Body of pancreas (tissue), 4 donors: ENCODE results near the gene CEP112. TPM values are rescaled to one million over a fixed set of nuclear protein-coding genes. Genes with fewer than 3 reads are reported as not detected.
"Not testable (repeated sequence)": the region's sequence is repeated elsewhere in the genome, so short reads cannot be mapped to it uniquely, and the experiment has no call there.

Experiments used
- ATAC-seq: fragments of 150-250 bp; one replicate; pipeline ENCODE4 v1.9.1; 2016
- DNase-seq, 4 donors: peaks; one replicate each; pipeline ENCODE4 v3.0.0-alpha.2; 2019
- H3K27ac ChIP-seq, 4 donors: fragments of 200-600 bp; sonication (generic); 1 replicate in 3 of 4; 2 replicates in 1 of 4; pipeline versions ENCODE4 v1.5.1 to v1.6.1; 2016 to 2019; ENCODE audit warnings: mild to moderate bottlenecking in 1 of 4, mixed read lengths in 1 of 4, moderate library complexity in 1 of 4
- H3K27me3 ChIP-seq, 2 donors: fragments of 200-600 bp; sonication (generic); one replicate each; pipeline ENCODE4 v1.6.0; 2016; ENCODE audit warnings: mild to moderate bottlenecking in 1 of 2
- H3K36me3 ChIP-seq, 2 donors: fragments of 200-600 bp; sonication (generic); replicated peaks in 1 of 2; 2 replicates each; pipeline ENCODE4 v1.5.1; 2016; ENCODE audit warnings: low read depth in 2 of 2; ENCODE audit not compliant: insufficient read depth in 1 of 2
- H3K4me1 ChIP-seq: fragments of 200-600 bp; sonication (generic); one replicate; pipeline ENCODE4 v1.6.0; 2016
- H3K4me3 ChIP-seq, 2 donors: fragments of 200-600 bp; sonication (generic); 1 replicate in 1 of 2; 2 replicates in 1 of 2; pipeline ENCODE4 v1.5.1; 2016 to 2019
- H3K9me3 ChIP-seq, 3 donors: fragments of 200-600 bp; sonication (generic); 1 replicate in 2 of 3; 2 replicates in 1 of 3; pipeline ENCODE4 v1.5.1; 2016
- CTCF ChIP-seq, 7 experiments: fragments of 450-650 bp in 4 of 7; fragments of 200-600 bp in 3 of 7; sonication (generic) in 3 of 7; IDR thresholded peaks; one replicate each; pipeline ENCODE4 v1.5.1; 2016 to 2019; ENCODE audit warnings: antibody characterized with exemption in 7 of 7
- POLR2A ChIP-seq, 3 donors: fragments of 450-650 bp; IDR thresholded peaks; one replicate each; pipeline ENCODE4 v1.6.1; 2016; ENCODE audit warnings: antibody characterized with exemption in 3 of 3, mild to moderate bottlenecking in 2 of 3
- WGBS, 2 donors: methylation state at CpG; one replicate each; pipeline ENCODE4 v1.1.5; 2017; 5-methylcytosine and 5-hydroxymethylcytosine counted together
- intact Hi-C: fragments of 100-400 bp; cut with DNase I; formaldehyde crosslinking; loops from one replicate; pipeline ENCODE4 v1.15.1; 2023
- total RNA-seq, 2 donors: library from RNA; depleted of rRNA; stranded (reverse); fragments of >200 nt; gene quantifications; one replicate each; pipeline ENCODE4 v1.1.0, GENCODE V29; 2016

CEP112 gene
- total RNA-seq, 2 donors from 2014 or later = 5.2 to 10.2 TPM

- Histone ChIP-seq H3K36me3 (no peaks in the 10 kb centered on the region), H3K27me3 (no peaks in the 10 kb centered on the region), H3K9me3 (no peaks in the 10 kb centered on the region), H3K4me3 (no peak overlapping the region), H3K27ac (no peak overlapping the region), H3K4me1 (no peaks in the 10 kb centered on the region)
- intact Hi-C loops = no loop called here
- TF ChIP-seq POLR2A (IDR thresholded peaks at IDR 0.05) = no peak
- ATAC-seq (no peak), DNase-seq (no peak)
These were observed 104.9 kb downstream of the CEP112 start for GRCh38 chr17:66087073-66087472.

- intact Hi-C loops = no loop called here
- WGBS, 2 donors = 82 to 85% methylated on average over 2 of the region's 2 CpGs
These were observed 106.7 kb downstream of the CEP112 start for GRCh38 chr17:66085221-66085620.

GRCh38 chr17:66080670-66081069, 111.3 kb downstream of the CEP112 start:
- DNase-seq, ATAC-seq, H3K27ac ChIP-seq, intact Hi-C loops, H3K9me3 ChIP-seq, H3K4me1 ChIP-seq, H3K4me3 ChIP-seq, H3K36me3 ChIP-seq, H3K27me3 ChIP-seq: not testable (repeated sequence)
- WGBS, 2 donors = 88 to 90% methylated on average over 3 of the region's 3 CpGs

More at GRCh38 chr17:66085221-66085620, 106.7 kb downstream of the CEP112 start:
- Histone ChIP-seq H3K27me3 (no peaks in the 10 kb centered on the region), H3K4me1 (no peaks in the 10 kb centered on the region), H3K4me3 (no peak overlapping the region), H3K9me3 (no peaks in the 10 kb centered on the region), H3K27ac (no peak overlapping the region), H3K36me3 (no peaks in the 10 kb centered on the region)
- DNase-seq = no peak
- no peak for ATAC-seq
- TF ChIP-seq CTCF (IDR thresholded peaks at IDR 0.05) (no peak), POLR2A (IDR thresholded peaks at IDR 0.05) (no peak)

GRCh38 chr17:66076546-66077190, 115.3 kb downstream of the CEP112 start:
- Histone ChIP-seq H3K9me3 (no peaks in the 10 kb centered on the region), H3K27me3 (no peaks in the 10 kb centered on the region), H3K36me3 (no peaks in the 10 kb centered on the region), H3K4me3 (no peak overlapping the region), H3K4me1 (no peaks in the 10 kb centered on the region), H3K27ac (no peak overlapping the region)
- ATAC-seq (no peak), DNase-seq (peak in 1 of 4 donors; percentile 5)
- TF ChIP-seq CTCF (IDR thresholded peaks at IDR 0.05) (no peak), POLR2A (IDR thresholded peaks at IDR 0.05) (no peak)
- 85 to 89% methylated on average over 5 of the region's 5 CpGs for WGBS, 2 donors
- intact Hi-C loops = no loop called here

- Histone ChIP-seq H3K9me3 (no peaks in the 10 kb centered on the region), H3K27me3 (no peaks in the 10 kb centered on the region), H3K27ac (no peak overlapping the region), H3K4me1 (no peaks in the 10 kb centered on the region), H3K4me3 (no peak overlapping the region), H3K36me3 (no peaks in the 10 kb centered on the region)
- DNase-seq (no peak), ATAC-seq (no peak)
- no peak for TF ChIP-seq POLR2A (IDR thresholded peaks at IDR 0.05)
- no peak for TF ChIP-seq CTCF (IDR thresholded peaks at IDR 0.05)
- intact Hi-C loops = no loop called here
These were observed 118.5 kb downstream of the CEP112 start for GRCh38 chr17:66073384-66073783.

GRCh38 chr17:66063686-66064085, 128.2 kb downstream of the CEP112 start:
- DNase-seq = no peak
- 74 to 87% methylated on average over 1 of the region's 1 CpG for WGBS, 2 donors
- H3K27ac ChIP-seq = no peak overlapping the region
- intact Hi-C loops = no loop called here
- H3K9me3 ChIP-seq = no peaks in the 10 kb centered on the region
- H3K27me3 ChIP-seq = no peaks in the 10 kb centered on the region
- no peak for ATAC-seq
- no peaks in the 10 kb centered on the region for H3K4me1 ChIP-seq
- no peaks in the 10 kb centered on the region for H3K36me3 ChIP-seq
- no peak overlapping the region for H3K4me3 ChIP-seq
- no peak for TF ChIP-seq CTCF (IDR thresholded peaks at IDR 0.05)
- no peak for TF ChIP-seq POLR2A (IDR thresholded peaks at IDR 0.05)
